Measurements from ENCODE around the gene GRIN2B.

- no peak for TF ChIP-seq CTCF (conservative IDR thresholded peaks at IDR 0.05 in 1 of 2, IDR thresholded peaks at IDR 0.05 in 1 of 2; ENCODE audit: low read depth in 1 of 2, low read length in 2 of 2)
- TF ChIP-seq EZH2 (IDR thresholded peaks at IDR 0.05; ENCODE audit: low read length, missing control alignments) = no peak
These were observed 36.7 kb upstream of the GRIN2B start for GRCh38 chr12:14018080-14018479.

Data from fibroblast of lung (primary cell).